ENCODE results near the gene FGR. TPM values are rescaled to one million over a fixed set of nuclear protein-coding genes. Genes with fewer than 3 reads are reported as not detected.

FGR gene
- polyA plus RNA-seq, 1 donor (not counting 4 experiments of a cell fraction or from before 2014, with no cell fraction given) = 0.04 TPM

DNA sequence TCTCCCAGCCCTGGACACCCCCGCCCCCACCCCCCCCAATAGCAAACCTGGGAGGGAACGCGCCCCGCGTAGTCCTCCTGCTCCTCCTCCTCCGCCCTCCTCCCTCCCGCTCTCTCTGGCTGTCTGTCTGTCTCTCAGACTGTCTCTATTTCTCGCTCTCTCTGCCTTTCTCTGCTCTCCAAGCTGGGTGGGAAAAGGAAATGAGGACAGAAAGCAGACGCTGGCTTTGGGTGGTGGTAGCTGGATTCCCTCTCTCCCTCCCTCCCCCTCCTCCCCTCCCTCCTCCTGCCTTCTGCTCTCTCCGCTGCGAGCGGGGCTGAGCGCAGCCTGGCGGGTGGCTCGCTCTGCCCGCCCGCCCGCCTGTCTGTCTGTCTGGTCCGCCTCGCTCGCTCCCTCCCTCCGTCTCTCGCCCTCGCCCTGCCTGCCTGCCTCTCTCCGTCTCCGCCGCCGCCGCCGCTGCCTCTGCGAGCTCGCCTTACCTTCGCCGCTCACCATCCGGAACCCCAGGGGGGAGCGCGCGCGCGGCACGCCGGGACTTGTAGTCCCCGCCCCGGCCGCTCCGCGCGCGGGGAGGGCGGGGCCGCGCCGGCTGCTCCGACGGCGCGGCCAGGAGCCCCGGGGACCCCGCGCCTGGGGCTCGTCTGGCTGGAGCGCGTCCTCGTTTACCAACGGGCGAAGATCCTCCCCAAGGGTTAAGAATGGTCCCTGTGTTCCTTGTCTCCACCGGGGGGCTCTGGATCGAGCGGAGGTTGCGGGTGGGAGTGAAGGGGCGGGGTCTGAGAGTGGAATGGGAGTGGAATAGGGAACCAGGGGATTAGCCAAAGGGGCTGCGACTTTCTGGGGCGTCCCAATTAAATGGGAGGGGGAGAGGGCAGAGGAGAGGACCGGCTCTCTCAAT is 31.1 kb downstream of the FGR start, which contains the start of gene AHDC1:
Gene AHDC1, minus strand, starts transcription at position 464 of the 898 bp plus-strand sequence. CDS start 52,029 bp downstream, outside the sequence.
- FAIRE-seq = no peak
- TF ChIP-seq, protein P1, sequence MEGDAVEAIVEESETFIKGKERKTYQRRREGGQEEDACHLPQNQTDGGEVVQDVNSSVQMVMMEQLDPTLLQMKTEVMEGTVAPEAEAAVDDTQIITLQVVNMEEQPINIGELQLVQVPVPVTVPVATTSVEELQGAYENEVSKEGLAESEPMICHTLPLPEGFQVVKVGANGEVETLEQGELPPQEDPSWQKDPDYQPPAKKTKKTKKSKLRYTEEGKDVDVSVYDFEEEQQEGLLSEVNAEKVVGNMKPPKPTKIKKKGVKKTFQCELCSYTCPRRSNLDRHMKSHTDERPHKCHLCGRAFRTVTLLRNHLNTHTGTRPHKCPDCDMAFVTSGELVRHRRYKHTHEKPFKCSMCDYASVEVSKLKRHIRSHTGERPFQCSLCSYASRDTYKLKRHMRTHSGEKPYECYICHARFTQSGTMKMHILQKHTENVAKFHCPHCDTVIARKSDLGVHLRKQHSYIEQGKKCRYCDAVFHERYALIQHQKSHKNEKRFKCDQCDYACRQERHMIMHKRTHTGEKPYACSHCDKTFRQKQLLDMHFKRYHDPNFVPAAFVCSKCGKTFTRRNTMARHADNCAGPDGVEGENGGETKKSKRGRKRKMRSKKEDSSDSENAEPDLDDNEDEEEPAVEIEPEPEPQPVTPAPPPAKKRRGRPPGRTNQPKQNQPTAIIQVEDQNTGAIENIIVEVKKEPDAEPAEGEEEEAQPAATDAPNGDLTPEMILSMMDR (optimal IDR thresholded peaks at IDR 0.05 in 1 of 3, IDR thresholded peaks at IDR 0.05 in 1 of 3, conservative IDR thresholded peaks at IDR 0.05 in 1 of 3; ENCODE audit: extremely low read depth in 1 of 3, insufficient read depth in 2 of 3, low read length in 3 of 3) = peak in 1 of 3 experiments; percentile 9
- TF ChIP-seq EZH2 (IDR thresholded peaks at IDR 0.05; ENCODE audit: low read length) = no peak
- peaks cover 41% of the 10 kb centered on the region for H3K79me2 ChIP-seq (ENCODE audit: control insufficient read depth, insufficient read depth, low read length)
- H3K27me3 ChIP-seq (ENCODE audit: control insufficient read depth, extremely low read depth, insufficient read depth, low read length) = no peaks in the 10 kb centered on the region
- no peaks in the 10 kb centered on the region for H3K9me1 ChIP-seq (ENCODE audit: control insufficient read depth, extremely low read depth, insufficient read depth, low read length)
- H3K36me3 ChIP-seq (ENCODE audit: control insufficient read depth in 2 of 2, extremely low read depth in 1 of 2, insufficient read depth in 2 of 2, low read length in 2 of 2) = no peaks in the 10 kb centered on the region
- H3K4me3 ChIP-seq (ENCODE audit: control insufficient read depth in 2 of 3, extremely low read depth in 1 of 3, insufficient read depth in 2 of 3, low read depth in 1 of 3, low read length in 3 of 3) = peak within 1 kb of the TSS; percentile 90 to 94 (median 90)
- H3K4me1 ChIP-seq (ENCODE audit: control insufficient read depth, extremely low read depth, insufficient read depth, low read length) = peaks cover 43% of the 10 kb centered on the region
- peaks cover 17% of the 10 kb centered on the region for H4K20me1 ChIP-seq (ENCODE audit: control insufficient read depth, extremely low read depth, insufficient read depth, low read length)
- peak within 1 kb of the TSS; percentile 76 for H2AFZ ChIP-seq (ENCODE audit: control insufficient read depth, low read length)
- no peak for DNase-seq (ENCODE audit: low read depth, low spot score)
- dilution Hi-C loops (cut with MboI; ENCODE audit: extremely low pct_ligation_motif_present, low sequenced_read_pairs) = no loop called here
- peak within 1 kb of the TSS; percentile 49 for H3K27ac ChIP-seq (ENCODE audit: control insufficient read depth, insufficient read depth, low read length)
- H3K9me3 ChIP-seq (ENCODE audit: control insufficient read depth, low read depth, low read length) = no peaks in the 10 kb centered on the region
- peak within 1 kb of the TSS; percentile 62 for H3K4me2 ChIP-seq (ENCODE audit: control insufficient read depth, extremely low read depth, insufficient read depth, low read depth, low read length)
- H3K9ac ChIP-seq (ENCODE audit: control insufficient read depth, extremely low read depth, insufficient read depth, low read length) = peak within 1 kb of the TSS; percentile 82

DNA sequence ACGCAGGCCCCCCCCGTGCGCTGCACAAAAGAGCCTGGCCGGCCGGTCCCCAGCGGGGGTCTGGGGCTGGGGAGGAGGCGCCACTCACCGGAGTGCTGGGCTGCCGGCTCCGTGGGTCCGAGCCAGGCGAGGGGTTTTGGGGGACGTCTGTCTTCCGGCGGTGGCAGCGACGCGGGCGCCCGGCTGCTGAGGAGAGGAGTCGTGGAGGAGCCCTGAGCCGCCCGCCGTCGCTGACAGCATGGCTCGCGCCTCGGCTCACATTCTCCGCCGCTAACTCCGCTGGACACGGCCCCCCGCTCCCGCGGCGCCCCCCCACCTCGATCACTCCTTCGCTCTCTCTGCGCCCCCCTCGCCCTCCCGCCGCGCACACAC is 31.7 kb downstream of the FGR start:
- dilution Hi-C loops (cut with MboI; ENCODE audit: extremely low pct_ligation_motif_present, low sequenced_read_pairs) = no loop called here
- no peak for DNase-seq (ENCODE audit: low read depth, low spot score)
- peak overlapping the region; percentile 45 for H3K4me2 ChIP-seq (ENCODE audit: control insufficient read depth, extremely low read depth, insufficient read depth, low read depth, low read length)

More for the DNA sequence above, 31.7 kb downstream of the FGR start:
- Histone ChIP-seq H3K36me3 (ENCODE audit: control insufficient read depth in 2 of 2, extremely low read depth in 1 of 2, insufficient read depth in 2 of 2, low read length in 2 of 2) (no peaks in the 10 kb centered on the region), H3K9ac (ENCODE audit: control insufficient read depth, extremely low read depth, insufficient read depth, low read length) (peak overlapping the region; percentile 82), H3K9me1 (ENCODE audit: control insufficient read depth, extremely low read depth, insufficient read depth, low read length) (peaks cover 4% of the 10 kb centered on the region), H2AFZ (ENCODE audit: control insufficient read depth, low read length) (no peak overlapping the region), H3K79me2 (ENCODE audit: control insufficient read depth, insufficient read depth, low read length) (peaks cover 47% of the 10 kb centered on the region), H3K9me3 (ENCODE audit: control insufficient read depth, low read depth, low read length) (no peaks in the 10 kb centered on the region), H3K4me1 (ENCODE audit: control insufficient read depth, extremely low read depth, insufficient read depth, low read length) (peaks cover 47% of the 10 kb centered on the region), H4K20me1 (ENCODE audit: control insufficient read depth, extremely low read depth, insufficient read depth, low read length) (peaks cover 23% of the 10 kb centered on the region), H3K27ac (ENCODE audit: control insufficient read depth, insufficient read depth, low read length) (peak overlapping the region; percentile 47), H3K27me3 (ENCODE audit: control insufficient read depth, extremely low read depth, insufficient read depth, low read length) (no peaks in the 10 kb centered on the region), H3K4me3 (ENCODE audit: control insufficient read depth in 2 of 3, extremely low read depth in 1 of 3, insufficient read depth in 2 of 3, low read depth in 1 of 3, low read length in 3 of 3) (peak overlapping the region; percentile 90 to 94 (median 90))
- TF ChIP-seq EZH2 (IDR thresholded peaks at IDR 0.05; ENCODE audit: low read length) = no peak
- TF ChIP-seq, protein P1 (optimal IDR thresholded peaks at IDR 0.05 in 1 of 3, IDR thresholded peaks at IDR 0.05 in 1 of 3, conservative IDR thresholded peaks at IDR 0.05 in 1 of 3; ENCODE audit: extremely low read depth in 1 of 3, insufficient read depth in 2 of 3, low read length in 3 of 3) = no peak
- FAIRE-seq = no peak

Data from keratinocyte (primary cell).